ENCODE measurements around the gene MPV17.
"Not testable (repeated sequence)": the region's sequence is repeated elsewhere in the genome, so short reads cannot be mapped to it uniquely, and the experiment has no call there.

The MPV17 gene

GRCh38 chr2:27323596-27324285, 844 bp upstream of the MPV17 start:
- no peak for DNase-seq (ENCODE audit: low spot score)

GRCh38 chr2:27322301-27322765, 564 bp downstream of the MPV17 start:
- DNase-seq (ENCODE audit: low spot score) = peak; percentile 33

DNA sequence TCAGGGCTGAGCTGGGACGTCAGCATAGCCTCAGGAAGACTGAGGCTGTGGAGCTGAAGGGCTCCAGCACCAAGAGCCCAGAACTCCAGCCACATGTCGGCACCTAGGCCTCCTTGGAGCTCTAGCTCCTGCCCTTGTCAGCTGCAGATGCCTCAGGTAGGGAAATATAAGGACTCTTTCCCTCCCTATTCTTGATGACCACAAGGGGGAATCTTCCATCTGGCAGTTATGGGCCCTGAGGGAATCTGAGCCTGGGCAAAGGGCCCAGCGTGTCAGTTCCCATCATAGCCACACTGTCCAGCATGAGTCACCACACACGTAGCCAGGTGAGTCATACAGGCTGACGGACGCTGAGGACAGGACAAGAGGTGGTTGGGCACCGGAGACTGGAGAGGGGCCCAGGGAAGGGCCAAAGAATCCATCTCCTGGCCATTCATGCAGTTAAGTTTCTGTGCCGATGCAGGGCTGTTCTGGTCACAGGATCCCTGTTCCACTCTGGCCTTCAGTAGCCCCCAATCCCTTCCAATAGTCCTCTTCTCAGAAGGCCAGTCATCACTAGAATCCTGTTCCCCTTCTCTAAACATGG, 1.8 kb downstream of the MPV17 start:
- peak; percentile 98 for DNase-seq (ENCODE audit: low spot score)

DNA sequence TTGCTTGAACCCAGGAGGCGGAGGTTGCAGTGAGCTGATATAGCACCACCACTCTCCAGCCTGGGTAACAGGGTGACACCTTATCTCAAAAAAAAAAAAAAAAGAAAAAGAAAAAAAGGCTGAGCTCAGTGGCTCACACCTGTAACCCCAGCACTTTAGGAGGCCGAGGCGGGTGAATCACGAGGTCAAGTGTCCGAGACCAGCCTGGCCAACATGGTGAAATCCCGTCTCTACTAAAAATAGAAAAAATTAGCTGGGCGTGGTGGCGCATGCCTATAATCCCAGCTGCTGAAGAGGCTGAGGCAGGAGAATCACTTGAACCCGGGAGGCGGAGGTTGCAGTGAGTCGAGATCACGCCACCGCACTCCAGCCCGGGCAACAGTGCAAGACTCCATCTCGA, 3.1 kb downstream of the MPV17 start:
- not testable (repeated sequence) for DNase-seq (ENCODE audit: low spot score)

DNA sequence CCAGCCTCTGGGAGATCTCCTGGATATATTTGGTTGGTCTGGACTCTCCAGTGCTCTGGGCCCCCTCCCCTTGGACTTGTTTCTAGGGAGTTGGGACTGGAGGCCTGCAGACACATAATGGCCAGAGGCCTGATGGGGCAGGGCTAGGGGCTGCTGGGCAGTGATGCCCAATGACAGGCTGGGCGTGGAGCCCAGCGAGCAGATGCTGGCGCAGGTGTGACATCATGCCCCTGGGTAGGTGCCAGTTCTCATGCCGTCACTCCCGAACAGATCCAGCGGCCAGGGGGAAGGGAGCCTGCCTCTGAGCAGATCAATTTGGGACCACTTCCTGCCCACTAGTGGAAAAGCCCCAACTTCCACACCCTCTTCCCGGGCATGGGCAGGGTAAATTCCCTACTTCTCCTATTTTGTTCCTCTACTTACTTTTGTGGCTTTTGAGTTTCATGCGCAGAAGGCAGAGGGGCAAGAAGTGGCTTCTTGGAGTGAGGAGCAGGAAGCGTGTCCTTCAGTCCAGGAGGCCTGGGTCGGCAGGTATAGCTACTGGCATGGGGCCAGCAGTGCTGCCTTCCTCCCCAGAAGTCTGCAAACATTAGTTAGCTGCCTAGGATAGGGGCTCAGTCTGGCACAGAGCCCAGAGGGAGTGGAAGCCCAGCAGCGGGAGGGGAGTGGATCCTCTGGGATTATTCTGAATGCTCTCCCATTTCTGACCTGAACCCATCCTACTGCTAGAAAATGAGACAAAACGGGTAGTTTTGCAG, 6.1 kb downstream of the MPV17 start:
- no peak for DNase-seq (ENCODE audit: low spot score)

DNA sequence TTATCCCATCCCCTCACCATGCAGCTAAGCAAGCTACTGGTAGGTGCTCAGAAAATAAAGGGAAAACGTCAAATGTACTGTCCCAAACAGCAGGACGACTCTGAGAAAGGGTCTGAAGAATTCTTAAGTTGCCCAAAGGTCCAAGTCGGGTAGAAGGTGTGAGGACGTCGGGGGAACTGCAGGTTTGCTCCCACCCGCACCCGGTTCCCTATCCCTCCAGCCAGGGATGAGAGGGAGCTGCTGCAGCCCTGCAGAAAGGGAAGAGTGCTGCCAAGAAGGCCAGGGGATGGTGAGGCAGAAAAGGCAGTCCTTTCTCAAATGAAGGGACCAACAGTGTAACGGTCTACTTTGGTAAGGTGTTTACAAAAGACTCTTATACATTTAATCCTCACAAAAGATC, 7.8 kb downstream of the MPV17 start:
- no peak for DNase-seq (ENCODE audit: low spot score)

- DNase-seq (ENCODE audit: low spot score) = no peak
Observed at GRCh38 chr2:27314709-27315108, 8.2 kb downstream of the MPV17 start.

DNA sequence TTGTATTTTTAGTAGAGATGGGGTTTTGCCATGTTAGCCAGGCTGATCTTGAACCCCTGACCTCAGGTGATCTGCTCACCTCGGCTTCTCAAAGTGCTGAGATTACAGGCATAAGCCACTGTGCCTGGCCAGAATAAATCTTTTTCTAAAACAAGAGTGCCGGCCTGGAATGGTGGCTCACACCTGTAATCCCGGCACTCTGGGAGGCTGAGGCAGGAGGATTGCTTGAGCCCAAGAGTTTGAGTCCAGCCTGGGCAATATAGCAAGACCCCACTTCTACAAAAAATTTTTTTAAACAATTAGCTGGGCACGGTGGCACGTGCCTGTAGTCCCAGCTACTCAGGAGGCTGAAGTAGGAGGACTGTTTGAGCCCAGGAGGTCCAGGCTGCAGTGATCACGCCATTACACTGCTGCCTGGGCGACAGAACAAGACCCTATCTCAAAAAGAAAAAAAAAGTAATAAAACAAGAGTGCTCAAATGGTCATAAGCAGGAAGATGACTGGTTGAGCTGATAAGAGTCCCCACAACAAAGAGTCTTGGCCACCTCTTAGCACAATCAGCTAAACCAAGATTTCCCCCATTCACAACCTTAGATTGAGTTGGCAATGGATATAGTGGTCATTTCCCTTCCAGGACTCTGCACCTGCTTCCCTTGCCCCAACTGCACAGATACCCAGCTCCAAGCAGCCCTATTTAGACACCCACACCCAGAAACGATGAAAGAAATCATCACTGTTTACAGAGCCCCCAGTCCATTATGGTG, 8.8 kb downstream of the MPV17 start:
- DNase-seq (ENCODE audit: low spot score) = no peak

GRCh38 chr2:27312152-27312551, 10.7 kb downstream of the MPV17 start:
- no peak for DNase-seq (ENCODE audit: low spot score)

GRCh38 chr2:27309651-27310050, 13.2 kb downstream of the MPV17 start:
- no peak for DNase-seq (ENCODE audit: low spot score)

GRCh38 chr2:27308359-27308881, 14.5 kb downstream of the MPV17 start, which contains the start of gene UCN:
Gene UCN (minus strand): TSS chr2:27308445. CDS start chr2:27307895, 550 bp downstream.
- no peak for DNase-seq (ENCODE audit: low spot score)

DNA sequence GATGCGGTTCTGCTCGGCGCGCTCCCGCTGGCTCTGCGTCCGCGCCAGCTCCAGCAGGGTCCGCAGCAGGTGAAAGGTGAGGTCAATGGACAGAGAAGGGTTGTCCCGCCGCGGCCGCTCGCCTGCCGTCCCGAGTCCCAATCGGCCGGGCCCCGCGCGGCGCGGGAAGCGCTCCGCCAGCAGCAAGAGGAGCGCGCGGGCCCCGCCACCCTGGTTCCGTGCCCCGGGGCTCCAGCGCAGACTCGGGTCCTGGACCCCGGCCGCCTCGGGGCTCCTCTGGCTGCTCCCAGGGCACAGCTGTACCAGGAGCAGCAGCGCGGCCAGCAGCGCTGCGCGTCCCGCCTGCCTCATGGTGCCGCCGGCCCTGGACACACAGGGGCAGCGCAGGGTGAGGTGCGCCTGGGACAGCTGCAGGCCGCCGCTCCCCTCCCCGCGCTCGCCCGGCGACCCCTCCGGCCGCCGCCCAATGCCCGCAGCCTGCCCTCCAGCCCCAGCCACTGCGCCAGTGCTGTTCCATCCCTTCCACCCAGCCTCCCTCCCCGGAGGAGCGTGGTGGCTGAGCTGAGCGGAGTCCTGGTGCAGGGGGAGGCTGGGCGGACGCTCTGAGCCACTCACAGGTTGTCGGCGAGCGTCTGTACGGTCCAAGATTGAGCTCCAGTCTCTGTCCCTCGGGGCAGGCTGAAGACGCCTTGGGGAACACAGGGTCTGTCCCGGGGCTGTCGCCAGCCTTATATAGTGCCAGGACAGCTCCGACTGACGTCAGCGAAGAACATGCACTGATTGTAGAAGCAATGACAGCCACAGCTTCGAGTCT, 15.1 kb downstream of the MPV17 start:
- no peak for DNase-seq (ENCODE audit: low spot score)

GRCh38 chr2:27307287-27307544, 15.7 kb downstream of the MPV17 start:
- DNase-seq (ENCODE audit: low spot score) = no peak

- DNase-seq (ENCODE audit: low spot score) = no peak
Observed at GRCh38 chr2:27306573-27307286, 16.2 kb downstream of the MPV17 start.

GRCh38 chr2:27306136-27306535, 16.8 kb downstream of the MPV17 start:
- DNase-seq (ENCODE audit: low spot score) = no peak

DNA sequence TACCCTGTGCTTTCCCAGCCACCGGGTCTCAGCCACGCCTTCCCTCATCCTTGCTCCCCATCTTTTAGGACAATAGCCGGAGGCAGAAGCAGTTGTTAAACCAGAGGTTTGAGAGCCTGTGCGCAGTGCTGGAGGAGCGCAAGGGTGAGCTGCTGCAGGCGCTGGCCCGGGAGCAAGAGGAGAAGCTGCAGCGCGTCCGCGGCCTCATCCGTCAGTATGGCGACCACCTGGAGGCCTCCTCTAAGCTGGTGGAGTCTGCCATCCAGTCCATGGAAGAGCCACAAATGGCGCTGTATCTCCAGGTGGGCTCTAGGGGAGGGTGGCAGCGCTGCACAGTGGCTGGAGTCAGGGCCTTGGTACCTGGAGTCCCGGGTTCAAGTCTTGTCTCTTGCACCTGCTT, 17.4 kb downstream of the MPV17 start:
- no peak for DNase-seq (ENCODE audit: low spot score)

DNA sequence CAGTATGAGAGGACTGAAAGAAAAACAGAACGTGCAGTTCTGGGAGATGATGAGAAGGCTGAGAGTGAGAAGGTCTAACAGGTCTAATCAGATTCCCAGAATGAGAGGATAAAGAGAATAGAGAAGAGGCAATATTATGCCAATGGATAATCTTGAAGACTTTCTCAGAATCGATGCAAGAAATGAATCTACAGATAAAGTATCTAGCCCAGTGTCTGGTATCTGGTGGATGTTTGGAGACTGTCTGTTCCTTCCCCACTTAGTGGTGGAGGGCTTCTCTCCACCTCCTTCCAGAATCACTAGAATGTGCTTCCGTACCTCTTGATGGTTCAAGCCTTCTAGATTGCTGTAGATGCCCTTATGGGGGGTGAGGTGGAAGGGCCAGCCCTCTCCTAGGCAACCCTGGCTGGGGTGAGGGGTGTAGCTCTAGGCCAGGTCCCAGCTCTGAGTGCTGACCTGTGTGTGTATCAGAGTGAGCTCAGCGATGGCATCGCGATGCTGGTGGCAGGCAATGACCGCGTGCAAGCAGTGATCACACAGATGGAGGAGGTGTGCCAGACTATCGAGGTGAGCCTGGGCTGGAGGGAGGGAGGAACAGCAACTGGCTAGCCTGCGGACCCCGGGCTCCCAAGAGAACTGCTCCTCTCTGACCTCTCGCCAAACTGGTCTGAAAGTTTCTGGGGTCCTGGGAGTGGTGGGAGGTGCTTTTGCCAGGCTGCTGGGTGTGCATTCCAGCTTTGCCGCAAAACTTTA, 18.2 kb downstream of the MPV17 start:
- no peak for DNase-seq (ENCODE audit: low spot score)

GRCh38 chr2:27303093-27304025, 19.5 kb downstream of the MPV17 start:
- peak; percentile 82 for DNase-seq (ENCODE audit: low spot score)

GRCh38 chr2:27300606-27301005, 22.3 kb downstream of the MPV17 start:
- not testable (repeated sequence) for DNase-seq (ENCODE audit: low spot score)
